ENCODE results near the gene ASB16.
A peak's percentile ranks its signal among the peaks of the same experiment; 100 is the strongest.

The ASB16 gene

GRCh38 chr17:44191369-44191768 lies 20.9 kb downstream of the ASB16 start:
- no peak for DNase-seq (ENCODE audit: low read depth in 2 of 2)
- TF ChIP-seq CTCF (IDR thresholded peaks at IDR 0.05; ENCODE audit: low read depth, low read length), result no peak
- H3K4me3 ChIP-seq (replicated peaks in 1 of 2; ENCODE audit: low read depth in 2 of 2, low read length in 2 of 2), result no peak overlapping the region

- no peak overlapping the region for H3K4me3 ChIP-seq (replicated peaks in 1 of 2; ENCODE audit: low read depth in 2 of 2, low read length in 2 of 2)
- DNase-seq (ENCODE audit: low read depth in 2 of 2), result no peak
- TF ChIP-seq CTCF (IDR thresholded peaks at IDR 0.05; ENCODE audit: low read depth, low read length), result no peak
Measured at GRCh38 chr17:44191941-44192496, 21.5 kb downstream of the ASB16 start.

GRCh38 chr17:44192750-44193149 lies 22.2 kb downstream of the ASB16 start:
- no peak for DNase-seq (ENCODE audit: low read depth in 2 of 2)
- no peak for TF ChIP-seq CTCF (IDR thresholded peaks at IDR 0.05; ENCODE audit: low read depth, low read length)
- no peak overlapping the region for H3K4me3 ChIP-seq (replicated peaks in 1 of 2; ENCODE audit: low read depth in 2 of 2, low read length in 2 of 2)

GRCh38 chr17:44193326-44194084 lies 23.0 kb downstream of the ASB16 start:
- TF ChIP-seq CTCF (IDR thresholded peaks at IDR 0.05; ENCODE audit: low read depth, low read length), result no peak
- no peak overlapping the region for H3K4me3 ChIP-seq (replicated peaks in 1 of 2; ENCODE audit: low read depth in 2 of 2, low read length in 2 of 2)
- DNase-seq (ENCODE audit: low read depth in 2 of 2), result no peak

GRCh38 chr17:44197107-44197506 lies 26.6 kb downstream of the ASB16 start:
- TF ChIP-seq CTCF (IDR thresholded peaks at IDR 0.05; ENCODE audit: low read depth, low read length), result no peak
- no peak for DNase-seq (ENCODE audit: low read depth in 2 of 2)
- H3K4me3 ChIP-seq (replicated peaks in 1 of 2; ENCODE audit: low read depth in 2 of 2, low read length in 2 of 2), result no peak overlapping the region

GRCh38 chr17:44197980-44198720 lies 27.6 kb downstream of the ASB16 start:
- peak overlapping the region; percentile 73 to 77 for H3K4me3 ChIP-seq (replicated peaks in 1 of 2; ENCODE audit: low read depth in 2 of 2, low read length in 2 of 2)
- DNase-seq (ENCODE audit: low read depth in 2 of 2), result peak; percentile 66 to 71
- peak; percentile 12 for TF ChIP-seq CTCF (IDR thresholded peaks at IDR 0.05; ENCODE audit: low read depth, low read length)

Data from cardiac fibroblast (primary cell).